Adrenal gland (tissue), 12 donors: ENCODE data around the gene ZNF273. TPM values are rescaled to one million over a fixed set of nuclear protein-coding genes. Genes with fewer than 3 reads are reported as not detected.
A peak's percentile ranks its signal among the peaks of the same experiment; 100 is the strongest.

Experiments
- DNase-seq, 7 donors: peaks; one replicate each; pipeline ENCODE4 v3.0.0-alpha.2; 2019 to 2020
- H3K27ac ChIP-seq, 5 donors: fragments of 200-600 bp; sonication (generic) in 4 of 5; 1 replicate in 3 of 5; 2 replicates in 2 of 5; pipeline versions ENCODE4 v1.5.1 to v1.8.0; 2016 to 2020; ENCODE audit warnings: mild to moderate bottlenecking in 1 of 5
- H3K27me3 ChIP-seq: fragments of 200-600 bp; 2 replicates; pipeline ENCODE4 v1.8.0; 2021
- H3K36me3 ChIP-seq, 2 donors: fragments of 200-600 bp; replicated peaks in 1 of 2; 1 replicate in 1 of 2; 2 replicates in 1 of 2; pipeline versions ENCODE4 v1.5.1 to v1.8.0; 2018 to 2022
- H3K4me1 ChIP-seq, 2 donors: fragments of 200-600 bp; replicated peaks in 1 of 2; 1 replicate in 1 of 2; 2 replicates in 1 of 2; pipeline versions ENCODE4 v1.5.1 to v1.8.0; 2018 to 2021
- H3K4me3 ChIP-seq, 4 donors: fragments of 200-600 bp; sonication (generic) in 3 of 4; one replicate each; pipeline ENCODE4 v1.5.1; 2016 to 2018
- H3K9me3 ChIP-seq, 3 donors: fragments of 200-600 bp; sonication (generic) in 1 of 3; replicated peaks in 1 of 3; 1 replicate in 2 of 3; 2 replicates in 1 of 3; pipeline versions ENCODE4 v1.5.1 to v1.8.0; 2016 to 2021
- POLR2A ChIP-seq, 2 donors: fragments of 450-650 bp; IDR thresholded peaks; one replicate each; pipeline ENCODE4 v1.6.1; 2017; ENCODE audit warnings: antibody characterized with exemption in 2 of 2, mild to moderate bottlenecking in 2 of 2, moderate library complexity in 1 of 2
- WGBS, 4 donors: extraction: QIAGEN DNeasy Blood & Tissue Kit in 2 of 4; methylation state at CpG; one replicate each; pipeline versions ENCODE4 v1.1.5 to v1.1.7; 2013 to 2017; 5-methylcytosine and 5-hydroxymethylcytosine counted together
- intact Hi-C, 2 donors: fragments of 100-400 bp; cut with DNase I; formaldehyde crosslinking; loops; one replicate each; pipeline versions ENCODE4 v1.14.1 to v1.15.0; 2022 to 2023
- polyA plus RNA-seq, 3 donors: library from polyadenylated mRNA; stranded (reverse); fragments of 200-250 nt in 2 of 3; fragments of 350-450 nt in 1 of 3; fragmentation: Illumina TruSeq in 1 of 3; extraction: RNeasy Lipid Tissue Mini Kit (QIAGEN cat#74804) in 1 of 3; gene quantifications; one replicate each; pipeline ENCODE4 v1.2.3, GENCODE V29; 2013 to 2014
- total RNA-seq, 9 donors: library from RNA; depleted of rRNA in 4 of 9; stranded (reverse); fragments of >200 nt in 4 of 9; fragments of 120-200 nt in 1 of 9; fragmentation: NEBNext Ultra II Directional in 1 of 9; extraction: Animal tissue kit (Norgen Biotek cat#: 25700) in 1 of 9; gene quantifications; one replicate each; pipeline versions ENCODE4 v1.1.0 to v1.2.4, GENCODE V29; 2013 to 2023
- TF ChIP-seq, protein P1 (sequence below), 6 experiments: fragments of 450-650 bp in 4 of 6; fragments of 200-600 bp in 2 of 6; sonication (generic) in 1 of 6; IDR thresholded peaks; 1 replicate in 5 of 6; 2 replicates in 1 of 6; pipeline versions ENCODE4 v1.5.1 to v1.8.0; 2016 to 2021; ENCODE audit warnings: antibody characterized with exemption in 6 of 6, mild to moderate bottlenecking in 2 of 6, moderate library complexity in 1 of 6
- donor health status: healthy with polysubstance abuse.
- donor health status: Bipolar disorder and iron deficiency.
- donor health status: DM: yes; HTN: yes; CAD: no.
- donor health status: DM: no; HTN: no; CAD: no.
- donor health status: DM: no; HTN: no; CAD: no.
- donor health status: DM: yes; HTN: yes; CAD: no.

ZNF273 gene
- total and polyA plus RNA-seq, 12 donors: 2.1 to 9.2 (median 4.9) TPM

DNA sequence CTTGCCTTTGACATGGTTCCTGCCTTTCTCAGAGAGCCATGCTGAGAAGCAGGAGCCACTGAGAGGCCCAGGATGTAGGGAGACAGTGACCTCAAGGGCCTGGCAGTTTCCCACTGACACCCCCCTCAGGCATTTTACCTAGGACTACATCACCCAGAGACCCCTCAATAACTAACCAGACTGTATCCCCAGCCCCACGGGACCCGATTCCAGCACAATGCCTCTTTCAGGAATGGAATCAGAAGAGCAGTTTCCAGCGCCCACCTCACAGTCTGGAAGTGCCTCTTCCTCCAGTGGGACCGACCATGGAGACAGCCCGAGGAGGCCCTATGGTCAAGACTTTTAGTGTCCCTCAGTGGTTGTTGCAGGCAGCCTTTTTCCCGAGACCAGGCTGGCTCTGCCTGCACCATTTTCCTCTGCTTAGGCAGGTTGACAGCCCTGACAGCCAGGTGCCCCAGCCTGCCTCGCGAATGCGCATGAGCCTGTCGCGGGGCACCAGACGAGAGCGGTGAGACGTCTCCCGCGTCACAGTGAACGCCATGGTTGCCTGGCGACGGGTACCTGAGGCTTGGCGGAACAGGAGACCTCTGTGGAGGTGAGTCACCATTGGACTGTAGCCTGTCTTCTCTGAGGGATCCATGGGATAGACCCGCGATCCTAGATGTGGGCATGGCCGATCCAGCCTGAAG, 28.4 kb upstream of the ZNF273 start:
- Histone ChIP-seq H3K9me3 (no peaks in the 10 kb centered on the region), H3K27me3 (no peaks in the 10 kb centered on the region), H3K36me3 (no peaks in the 10 kb centered on the region), H3K27ac (no peak overlapping the region), H3K4me3 (no peak overlapping the region), H3K4me1 (peaks cover 0 to 5% of the 10 kb centered on the region in 2 donors)
- TF ChIP-seq, protein P1, sequence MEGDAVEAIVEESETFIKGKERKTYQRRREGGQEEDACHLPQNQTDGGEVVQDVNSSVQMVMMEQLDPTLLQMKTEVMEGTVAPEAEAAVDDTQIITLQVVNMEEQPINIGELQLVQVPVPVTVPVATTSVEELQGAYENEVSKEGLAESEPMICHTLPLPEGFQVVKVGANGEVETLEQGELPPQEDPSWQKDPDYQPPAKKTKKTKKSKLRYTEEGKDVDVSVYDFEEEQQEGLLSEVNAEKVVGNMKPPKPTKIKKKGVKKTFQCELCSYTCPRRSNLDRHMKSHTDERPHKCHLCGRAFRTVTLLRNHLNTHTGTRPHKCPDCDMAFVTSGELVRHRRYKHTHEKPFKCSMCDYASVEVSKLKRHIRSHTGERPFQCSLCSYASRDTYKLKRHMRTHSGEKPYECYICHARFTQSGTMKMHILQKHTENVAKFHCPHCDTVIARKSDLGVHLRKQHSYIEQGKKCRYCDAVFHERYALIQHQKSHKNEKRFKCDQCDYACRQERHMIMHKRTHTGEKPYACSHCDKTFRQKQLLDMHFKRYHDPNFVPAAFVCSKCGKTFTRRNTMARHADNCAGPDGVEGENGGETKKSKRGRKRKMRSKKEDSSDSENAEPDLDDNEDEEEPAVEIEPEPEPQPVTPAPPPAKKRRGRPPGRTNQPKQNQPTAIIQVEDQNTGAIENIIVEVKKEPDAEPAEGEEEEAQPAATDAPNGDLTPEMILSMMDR (IDR thresholded peaks at IDR 0.05): no peak
- no peak for TF ChIP-seq POLR2A (IDR thresholded peaks at IDR 0.05)
- peak in 2 of 7 donors; percentile 15 to 35 for DNase-seq
- WGBS, 4 donors: 77 to 86% (median 79%) methylated on average over 13 to 23 of the region's 23 CpGs
- intact Hi-C loops: no loop called here

DNA sequence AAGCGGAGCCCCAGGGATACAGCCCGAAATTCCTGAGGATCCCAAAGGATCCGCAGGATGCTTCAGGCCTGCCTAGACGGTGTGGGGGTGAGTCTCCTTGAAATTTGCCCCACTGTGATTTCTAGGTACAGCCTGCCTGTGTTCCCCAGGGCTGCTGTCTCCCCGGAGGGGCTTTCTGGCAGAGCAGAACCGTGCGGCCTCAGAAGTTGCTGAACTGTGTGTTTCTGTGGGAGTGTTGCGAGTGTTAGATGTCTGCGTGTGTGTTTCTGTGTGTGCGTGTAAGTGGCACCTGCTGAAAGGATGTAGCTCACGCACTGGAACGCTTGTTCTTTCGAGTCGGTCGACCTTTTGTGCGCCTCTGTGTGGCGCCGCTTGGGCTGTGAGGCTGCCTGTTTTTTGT, 27.8 kb upstream of the ZNF273 start:
- H3K27me3 ChIP-seq: no peaks in the 10 kb centered on the region
- no peaks in the 10 kb centered on the region for H3K36me3 ChIP-seq
- H3K27ac ChIP-seq: no peak overlapping the region
- peaks cover 0 to 5% of the 10 kb centered on the region in 2 donors for H3K4me1 ChIP-seq
- DNase-seq: peak in 1 of 7 donors; percentile 6
- intact Hi-C loops: no loop called here
- TF ChIP-seq, protein P1 (IDR thresholded peaks at IDR 0.05): no peak
- TF ChIP-seq POLR2A (IDR thresholded peaks at IDR 0.05): no peak
- no peaks in the 10 kb centered on the region for H3K9me3 ChIP-seq
- WGBS, 4 donors: 86 to 90% (median 87%) methylated on average over 15 to 18 of the region's 18 CpGs
- H3K4me3 ChIP-seq: no peak overlapping the region

DNA sequence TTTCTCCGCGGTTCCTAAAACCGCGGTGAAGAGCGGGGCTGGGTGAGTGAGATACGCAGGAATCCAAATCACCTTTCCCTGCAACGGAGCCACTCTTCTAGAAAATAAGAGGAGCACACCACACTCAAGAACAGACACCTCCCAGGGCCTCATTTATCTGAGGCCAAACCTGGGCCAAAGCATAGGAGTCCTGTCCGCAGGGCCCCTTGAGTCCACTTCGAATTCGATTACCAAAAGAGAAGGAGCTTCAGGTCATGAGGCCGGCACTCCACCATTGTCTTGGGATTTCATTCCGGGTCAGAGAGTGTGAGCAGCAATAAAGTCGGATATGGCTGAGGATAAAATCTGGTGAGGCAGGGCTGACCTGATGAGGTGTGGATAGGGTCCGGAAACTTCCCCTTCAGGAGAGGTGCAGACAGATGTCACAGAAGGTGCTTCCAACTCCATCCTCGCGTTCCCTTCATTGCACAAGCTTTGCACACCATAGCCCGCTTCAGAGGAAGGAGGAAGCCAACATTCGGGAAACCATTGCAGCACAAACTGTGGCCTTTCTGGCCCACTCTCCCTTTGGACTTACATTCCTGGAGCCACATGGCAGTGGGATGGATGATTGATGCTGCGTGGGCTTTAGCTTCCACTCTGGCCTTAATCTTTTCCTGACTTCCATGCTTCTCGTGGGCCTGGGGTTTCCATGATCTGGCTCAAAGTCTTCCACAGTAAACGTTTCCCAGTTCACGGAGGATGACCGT, 27.2 kb upstream of the ZNF273 start:
- WGBS, 4 donors: 88 to 92% (median 90%) methylated on average over 23 of the region's 23 CpGs
- H3K4me1 ChIP-seq: peaks cover 0 to 5% of the 10 kb centered on the region in 2 donors
- intact Hi-C loops: no loop called here
- H3K27ac ChIP-seq: no peak overlapping the region
- no peaks in the 10 kb centered on the region for H3K27me3 ChIP-seq
- no peak overlapping the region for H3K4me3 ChIP-seq
- no peak for TF ChIP-seq POLR2A (IDR thresholded peaks at IDR 0.05)
- TF ChIP-seq, protein P1 (IDR thresholded peaks at IDR 0.05): no peak
- H3K36me3 ChIP-seq: no peaks in the 10 kb centered on the region
- H3K9me3 ChIP-seq: no peaks in the 10 kb centered on the region
- DNase-seq: peak in 2 of 7 donors; percentile 8 to 34

DNA sequence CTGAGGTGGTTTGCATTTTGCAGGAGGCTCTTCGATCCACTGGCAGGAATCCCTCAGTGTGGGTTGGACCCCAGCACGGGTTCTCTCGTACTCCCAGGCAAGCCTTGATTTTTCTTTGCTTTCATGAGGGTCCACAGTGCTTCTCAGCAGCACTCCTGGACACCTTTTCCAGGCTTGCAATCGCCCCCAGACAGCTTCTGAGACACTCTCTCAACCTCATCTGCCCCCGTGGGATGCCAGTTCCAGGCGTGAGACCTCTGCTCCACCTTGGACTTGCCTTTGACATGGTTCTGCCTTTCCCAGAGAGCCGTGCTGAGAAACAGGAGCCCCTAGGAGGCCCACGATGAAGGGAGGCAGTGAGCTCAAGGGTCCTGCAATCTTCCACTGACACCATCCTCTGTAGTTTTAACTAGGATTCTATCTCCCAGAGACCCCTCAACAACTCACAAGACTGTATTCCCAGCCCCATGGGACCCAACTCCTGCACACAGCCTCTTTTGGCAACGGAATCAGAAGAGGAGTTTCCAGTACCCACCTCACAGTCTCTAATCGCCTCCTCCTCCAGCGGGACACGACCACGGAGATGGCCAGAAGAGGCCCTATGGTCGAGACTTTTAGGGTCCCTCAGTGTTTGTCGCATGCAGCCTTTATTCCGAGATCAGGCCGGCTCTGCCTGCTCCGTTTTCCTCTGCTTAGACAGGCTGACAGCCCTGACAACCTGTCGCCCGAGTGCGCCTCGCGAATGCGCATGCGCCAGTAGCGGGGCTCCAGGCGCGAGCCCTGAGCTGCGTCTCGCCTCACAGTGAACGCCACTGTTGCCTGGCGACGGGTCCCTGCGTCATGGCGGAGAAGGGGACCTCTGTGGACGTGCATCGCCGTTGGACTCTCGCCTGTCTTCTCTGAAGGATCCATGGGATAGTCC, 26.0 kb upstream of the ZNF273 start:
- H3K27me3 ChIP-seq: no peaks in the 10 kb centered on the region
- 18 to 38% (median 22%) methylated on average over 18 to 39 of the region's 39 CpGs for WGBS, 4 donors
- H3K9me3 ChIP-seq: no peaks in the 10 kb centered on the region
- no peak overlapping the region for H3K27ac ChIP-seq
- peak; percentile 67 to 88 (median 78) for DNase-seq
- peaks cover 0 to 5% of the 10 kb centered on the region in 2 donors for H3K4me1 ChIP-seq
- peak overlapping the region in 2 of 4 donors; percentile 22 to 53 for H3K4me3 ChIP-seq
- intact Hi-C loops: no loop called here
- H3K36me3 ChIP-seq: no peaks in the 10 kb centered on the region
- TF ChIP-seq, protein P1 (IDR thresholded peaks at IDR 0.05): no peak
- no peak for TF ChIP-seq POLR2A (IDR thresholded peaks at IDR 0.05)
